Activated T-helper 2 cell treated with anti-CD3 and anti-CD28 coated beads, Interferon-gamma antibody, Interleukin-2, Interleukin-4, amounts not matched to agents 10 μg/mL and 5 μg/mL and 100 μg/mL, durations not matched to agents 14 hours and 24 hours and 36 hours (primary cell): ENCODE results near the gene OR5F1. TPM values are rescaled to one million over a fixed set of nuclear protein-coding genes. Genes with fewer than 3 reads are reported as not detected.

Experiments
- DNase-seq: peaks from one replicate; pipeline ENCODE4 v3.0.0; 2021; ENCODE audit warnings: low spot score
- H3K27ac Mint-ChIP-seq: one replicate; pipeline ENCODE4 v1.8.0; 2021; ENCODE audit warnings: mixed read lengths
- H3K27me3 Mint-ChIP-seq: one replicate; pipeline ENCODE4 v1.8.0; 2021; ENCODE audit warnings: low read depth, mixed read lengths
- H3K36me3 Mint-ChIP-seq: one replicate; pipeline ENCODE4 v1.8.0; 2021; ENCODE audit warnings: low read depth, mixed read lengths
- H3K4me1 Mint-ChIP-seq: one replicate; pipeline ENCODE4 v1.8.0; 2021; ENCODE audit warnings: low read depth, mixed read lengths
- H3K4me3 Mint-ChIP-seq: one replicate; pipeline ENCODE4 v1.8.0; 2021; ENCODE audit warnings: low read depth, mild to moderate bottlenecking, moderate library complexity, mixed read lengths
- H3K9me3 Mint-ChIP-seq: one replicate; pipeline ENCODE4 v1.8.0; 2021; ENCODE audit warnings: mixed read lengths
- intact Hi-C: fragments of 100-400 bp; cut with micrococcal nuclease; formaldehyde crosslinking; loops from one replicate; pipeline ENCODE4 v1.15.1; 2023
- total RNA-seq: library from RNA; stranded (reverse); gene quantifications from 2 replicates; pipeline ENCODE4 v1.2.3, GENCODE V29; 2022

Gene OR5F1
- not detected in 2 replicates for total RNA-seq

GRCh38 chr11:55994525-55994924, at the start of gene OR5F1:
OR5F1 (minus strand) TSS chr11:55994625; CDS start chr11:55994625, 0 bp downstream.
- DNase-seq = no peak
- Mint-ChIP-seq H3K36me3 (no peaks in the 10 kb centered on the region), H3K27me3 (no peaks in the 10 kb centered on the region)

GRCh38 chr11:56027354-56027753, 32.9 kb upstream of the OR5F1 start, which contains the start of gene OR5AS1:
OR5AS1 (plus strand) TSS chr11:56027654; CDS start chr11:56030419, 2,765 bp downstream.
- Mint-ChIP-seq H3K27ac (no peak within 1 kb of the TSS), H3K9me3 (peaks cover 46% of the 10 kb centered on the region), H3K36me3 (no peaks in the 10 kb centered on the region), H3K4me1 (no peaks in the 10 kb centered on the region), H3K4me3 (no peak within 1 kb of the TSS), H3K27me3 (no peaks in the 10 kb centered on the region)
- intact Hi-C loops = no loop called here
- DNase-seq = no peak

More at GRCh38 chr11:55994525-55994924, at the start of gene OR5F1:
- H3K9me3 Mint-ChIP-seq = peaks cover 38% of the 10 kb centered on the region
- H3K4me1 Mint-ChIP-seq = no peaks in the 10 kb centered on the region
- intact Hi-C loops = no loop called here
- H3K4me3 Mint-ChIP-seq = no peak within 1 kb of the TSS
- no peak within 1 kb of the TSS for H3K27ac Mint-ChIP-seq

- Mint-ChIP-seq H3K4me3 (no peak overlapping the region), H3K27ac (no peak overlapping the region), H3K4me1 (no peaks in the 10 kb centered on the region), H3K36me3 (no peaks in the 10 kb centered on the region), H3K9me3 (peaks cover 34% of the 10 kb centered on the region), H3K27me3 (no peaks in the 10 kb centered on the region)
- intact Hi-C loops = no loop called here
- DNase-seq = no peak
Observed at GRCh38 chr11:56013805-56014204, 19.4 kb upstream of the OR5F1 start.

GRCh38 chr11:56010716-56011115, 16.3 kb upstream of the OR5F1 start:
- Mint-ChIP-seq H3K27ac (no peak overlapping the region), H3K9me3 (peaks cover 31% of the 10 kb centered on the region), H3K27me3 (no peaks in the 10 kb centered on the region), H3K4me1 (no peaks in the 10 kb centered on the region), H3K4me3 (no peak overlapping the region), H3K36me3 (no peaks in the 10 kb centered on the region)
- no peak for DNase-seq
- intact Hi-C loops = no loop called here

- H3K4me1 Mint-ChIP-seq = no peaks in the 10 kb centered on the region
- DNase-seq = no peak
- H3K9me3 Mint-ChIP-seq = peaks cover 39% of the 10 kb centered on the region
- no peak overlapping the region for H3K27ac Mint-ChIP-seq
- H3K36me3 Mint-ChIP-seq = no peaks in the 10 kb centered on the region
- intact Hi-C loops = no loop called here
- H3K4me3 Mint-ChIP-seq = no peak overlapping the region
- no peaks in the 10 kb centered on the region for H3K27me3 Mint-ChIP-seq
Observed at GRCh38 chr11:55970935-55971334, 23.5 kb downstream of the OR5F1 start.

- Mint-ChIP-seq H3K27ac (no peak within 1 kb of the TSS), H3K9me3 (peaks cover 43% of the 10 kb centered on the region), H3K27me3 (no peaks in the 10 kb centered on the region), H3K4me1 (no peaks in the 10 kb centered on the region), H3K36me3 (no peaks in the 10 kb centered on the region), H3K4me3 (no peak within 1 kb of the TSS)
- no peak for DNase-seq
- intact Hi-C loops = no loop called here
Observed at GRCh38 chr11:55969845-55970244, 24.6 kb downstream of the OR5F1 start, which contains the start of gene OR10AG1. OR10AG1 (minus strand) TSS chr11:55969945; CDS start chr11:55969907, 38 bp downstream.

GRCh38 chr11:55967914-55968313, 26.5 kb downstream of the OR5F1 start:
- no peak overlapping the region for H3K27ac Mint-ChIP-seq
- no peak overlapping the region for H3K4me3 Mint-ChIP-seq
- intact Hi-C loops = no loop called here
- peaks cover 39% of the 10 kb centered on the region for H3K9me3 Mint-ChIP-seq
- no peaks in the 10 kb centered on the region for H3K36me3 Mint-ChIP-seq
- no peaks in the 10 kb centered on the region for H3K4me1 Mint-ChIP-seq
- no peaks in the 10 kb centered on the region for H3K27me3 Mint-ChIP-seq
- no peak for DNase-seq

GRCh38 chr11:55966391-55966790, 28.0 kb downstream of the OR5F1 start:
- Mint-ChIP-seq H3K36me3 (no peaks in the 10 kb centered on the region), H3K9me3 (peaks cover 40% of the 10 kb centered on the region), H3K4me1 (no peaks in the 10 kb centered on the region), H3K4me3 (no peak overlapping the region), H3K27me3 (no peaks in the 10 kb centered on the region), H3K27ac (no peak overlapping the region)
- DNase-seq = no peak
- intact Hi-C loops = no loop called here

GRCh38 chr11:55956521-55956920, 37.9 kb downstream of the OR5F1 start:
- intact Hi-C loops = no loop called here
- H3K9me3 Mint-ChIP-seq = peaks cover 19% of the 10 kb centered on the region
- H3K27me3 Mint-ChIP-seq = no peaks in the 10 kb centered on the region
- H3K27ac Mint-ChIP-seq = no peak overlapping the region
- H3K4me3 Mint-ChIP-seq = no peak overlapping the region
- H3K36me3 Mint-ChIP-seq = no peaks in the 10 kb centered on the region
- DNase-seq = no peak
- no peaks in the 10 kb centered on the region for H3K4me1 Mint-ChIP-seq

- no peaks in the 10 kb centered on the region for H3K27me3 Mint-ChIP-seq
- no peaks in the 10 kb centered on the region for H3K4me1 Mint-ChIP-seq
- peaks cover 12% of the 10 kb centered on the region for H3K9me3 Mint-ChIP-seq
- intact Hi-C loops = loop anchor here (10.0 kb wide), 1 partner anchor 835 kb away; no protein-coding TSS in a partner anchor
- no peak overlapping the region for H3K4me3 Mint-ChIP-seq
- DNase-seq = no peak
- H3K36me3 Mint-ChIP-seq = no peaks in the 10 kb centered on the region
- H3K27ac Mint-ChIP-seq = no peak overlapping the region
Observed at GRCh38 chr11:55949330-55949729, 45.1 kb downstream of the OR5F1 start.

Other genes with a start within 250 kb of the OR5F1 start
- gene OR5D13, start 221.2 kb downstream of the OR5F1 start, total RNA-seq = not detected in 2 replicates
- not detected in 2 replicates for gene OR5D14, start 199.1 kb downstream of the OR5F1 start, total RNA-seq
- not detected in 2 replicates for gene OR5L1, start 183.3 kb downstream of the OR5F1 start, total RNA-seq
- not detected in 2 replicates for gene OR5D18, start 175.0 kb downstream of the OR5F1 start, total RNA-seq
- not detected in 2 replicates for gene OR5L2, start 167.4 kb downstream of the OR5F1 start, total RNA-seq
- gene OR5D16, start 155.9 kb downstream of the OR5F1 start, total RNA-seq = not detected in 2 replicates
- gene TRIM51, start 111.3 kb downstream of the OR5F1 start, total RNA-seq = not detected in 2 replicates
- gene OR5W2, start 80.0 kb downstream of the OR5F1 start, total RNA-seq = not detected in 2 replicates
- gene OR5I1, start 58.2 kb downstream of the OR5F1 start, total RNA-seq = not detected in 2 replicates
- gene OR10AG1, start 24.7 kb downstream of the OR5F1 start, total RNA-seq = not detected in 2 replicates
- gene OR5AS1, start 33.0 kb upstream of the OR5F1 start, total RNA-seq = not detected in 2 replicates
- not detected in 2 replicates for gene OR8I2, start 98.7 kb upstream of the OR5F1 start, total RNA-seq
- gene OR8H2, start 109.1 kb upstream of the OR5F1 start, total RNA-seq = not detected in 2 replicates
- gene OR8H3, start 127.7 kb upstream of the OR5F1 start, total RNA-seq = not detected in 2 replicates
- gene OR8J3, start 145.6 kb upstream of the OR5F1 start, total RNA-seq = not detected in 2 replicates
- gene OR8K5, start 165.7 kb upstream of the OR5F1 start, total RNA-seq = not detected in 2 replicates
- gene OR5J2, start 182.0 kb upstream of the OR5F1 start, total RNA-seq = not detected in 2 replicates
- not detected in 2 replicates for gene OR5T2, start 239.6 kb upstream of the OR5F1 start, total RNA-seq